GM18511 (cell line): ENCODE data around the gene GCNT1.
"Not testable (repeated sequence)": the region's sequence is repeated elsewhere in the genome, so short reads cannot be mapped to it uniquely, and the experiment has no call there.

Source experiments
- ATAC-seq: cut with Tn5 transposase; IDR thresholded peaks from one replicate; pipeline ENCODE4 v1.9.1; 2021; ENCODE audit warnings: mild to moderate bottlenecking, moderate library complexity; ENCODE audit not compliant: unreplicated experiment

GCNT1 gene

GRCh38 chr9:76479337-76479736 is 20.4 kb downstream of the GCNT1 start:
- not testable (repeated sequence) for ATAC-seq

GRCh38 chr9:76486151-76486550 is 27.2 kb downstream of the GCNT1 start:
- ATAC-seq, result no peak

GRCh38 chr9:76490249-76490990 is 31.4 kb downstream of the GCNT1 start:
- ATAC-seq, result no peak

- ATAC-seq, result not testable (repeated sequence)
These were observed 32.1 kb downstream of the GCNT1 start for GRCh38 chr9:76491056-76491455.

- not testable (repeated sequence) for ATAC-seq
These were observed 34.5 kb downstream of the GCNT1 start for GRCh38 chr9:76493496-76493895.

GRCh38 chr9:76500061-76500460 is 41.1 kb downstream of the GCNT1 start:
- ATAC-seq, result no peak

GRCh38 chr9:76502746-76503145 is 43.8 kb downstream of the GCNT1 start:
- no peak for ATAC-seq

- no peak for ATAC-seq
These were observed 51.1 kb downstream of the GCNT1 start for GRCh38 chr9:76510041-76510440.

- no peak for ATAC-seq
These were observed 51.5 kb downstream of the GCNT1 start for GRCh38 chr9:76510446-76510845.

GRCh38 chr9:76512826-76513225 is 53.8 kb downstream of the GCNT1 start:
- ATAC-seq, result no peak

GRCh38 chr9:76516350-76516749 is 57.4 kb downstream of the GCNT1 start:
- ATAC-seq, result no peak

GRCh38 chr9:76516871-76517270 is 57.9 kb downstream of the GCNT1 start:
- ATAC-seq, result no peak

GRCh38 chr9:76519075-76519835 is 60.3 kb downstream of the GCNT1 start:
- ATAC-seq, result no peak

- ATAC-seq, result no peak
These were observed 62.3 kb downstream of the GCNT1 start for GRCh38 chr9:76521244-76521681.

GRCh38 chr9:76521906-76522305 is 62.9 kb downstream of the GCNT1 start:
- ATAC-seq, result no peak

- ATAC-seq, result not testable (repeated sequence)
These were observed 64.7 kb downstream of the GCNT1 start for GRCh38 chr9:76523617-76524200.

- ATAC-seq, result no peak
These were observed 66.2 kb downstream of the GCNT1 start for GRCh38 chr9:76525196-76525595.

GRCh38 chr9:76526026-76526425 is 67.0 kb downstream of the GCNT1 start:
- ATAC-seq, result no peak

GRCh38 chr9:76528056-76528455 is 69.1 kb downstream of the GCNT1 start:
- ATAC-seq, result no peak

GRCh38 chr9:76528642-76529190 is 69.7 kb downstream of the GCNT1 start:
- no peak for ATAC-seq

GRCh38 chr9:76529653-76530052 is 70.7 kb downstream of the GCNT1 start:
- no peak for ATAC-seq
